Psoas muscle (tissue), 8 donors: ENCODE measurements around the gene NBPF12. TPM values are rescaled to one million over a fixed set of nuclear protein-coding genes. Genes with fewer than 3 reads are reported as not detected.
"Not testable (repeated sequence)": the region's sequence is repeated elsewhere in the genome, so short reads cannot be mapped to it uniquely, and the experiment has no call there.

ENCODE experiments used
- ATAC-seq, 4 donors: fragments of 200-7000 bp; cut with Tn5 transposase; one replicate each; pipeline ENCODE4 v1.9.1; 2020; ENCODE audit warnings: moderate library complexity in 3 of 4, mild to moderate bottlenecking in 2 of 4
- DNase-seq, 2 donors: peaks; one replicate each; pipeline ENCODE4 v3.0.0-alpha.2; 2020
- H3K27ac ChIP-seq: fragments of 200-600 bp; one replicate; pipeline ENCODE4 v1.8.0; 2022
- H3K27me3 ChIP-seq, 3 donors: fragments of 200-600 bp in 1 of 3; one replicate each; pipeline versions ENCODE4 v1.6.1 to v1.8.0; 2013 to 2022; ENCODE audit warnings: low read length in 2 of 3, mild to moderate bottlenecking in 2 of 3, moderate library complexity in 1 of 3; ENCODE audit not compliant: insufficient read depth in 3 of 3
- H3K36me3 ChIP-seq, 2 donors: fragments of 200-600 bp in 1 of 2; one replicate each; pipeline versions ENCODE4 v1.6.1 to v1.8.0; 2013 to 2022; ENCODE audit warnings: low read depth in 1 of 2, mild to moderate bottlenecking in 1 of 2, moderate library complexity in 1 of 2; ENCODE audit not compliant: insufficient read depth in 1 of 2
- H3K4me1 ChIP-seq: fragments of 200-600 bp; one replicate; pipeline ENCODE4 v1.8.0; 2022
- H3K4me3 ChIP-seq: fragments of 200-600 bp; one replicate; pipeline ENCODE4 v1.8.0; 2022; ENCODE audit warnings: mild to moderate bottlenecking
- H3K9me3 ChIP-seq: fragments of 200-600 bp; one replicate; pipeline ENCODE4 v1.8.0; 2022
- WGBS, 3 donors: extraction: QIAGEN DNeasy Blood & Tissue Kit; methylation state at CpG; one replicate each; pipeline versions ENCODE4 v1.1.6 to v1.1.7; 2013; 5-methylcytosine and 5-hydroxymethylcytosine counted together
- intact Hi-C, 2 donors: fragments of 100-400 bp; cut with DNase I; formaldehyde crosslinking; loops; one replicate each; pipeline versions ENCODE4 v1.11.0 to v1.14.2; 2022
- long read RNA-seq, 2 donors: library from polyadenylated mRNA; unstranded; transcript quantifications; one replicate each; pipeline ENCODE4 v2.0.0, GENCODE V29; 2021
- polyA plus RNA-seq, 3 donors: library from polyadenylated mRNA; stranded (reverse); fragments of 200-250 nt; gene quantifications; one replicate each; pipeline ENCODE4 v1.2.3, GENCODE V29; 2013
- total RNA-seq, 4 donors: library from RNA; stranded (reverse); fragmentation: NEBNext Ultra II Directional in 2 of 4; extraction: Animal tissue kit (Norgen Biotek cat#: 25700) in 2 of 4; gene quantifications; one replicate each; pipeline versions ENCODE4 v1.2.1 to v1.2.4, GENCODE V29; 2021 to 2023
- donor health status: healthy with polysubstance abuse.
- donor health status: DM: no; HTN: no; CAD: no; lungs with moderate emphysema.
- donor health status: Bipolar disorder and iron deficiency.
- donor health status: healthy.
- donor health status: DM: yes; HTN: yes; CAD: no.
- donor health status: DM: no; HTN: no; CAD: no.
- donor health status: DM: no; HTN: no; CAD: no.
- donor health status: DM: yes; HTN: yes; CAD: no.

The NBPF12 gene
- total RNA-seq: 1 to 10 TPM; 1.6 to 2.7 (median 2.2) TPM
- 1 to 10 TPM; 1.1 to 2.7 (median 2.0) TPM for polyA plus RNA-seq
- long read RNA-seq, donor 1, partial matches to known transcripts: 1 of 1 reads
- long read RNA-seq, donor 1, other reads (novel, unspliced or antisense): 0 of 1 reads
- long read RNA-seq, donor 2, partial matches to known transcripts: 1 of 7 reads
- long read RNA-seq, donor 2, other reads (novel, unspliced or antisense): 6 of 7 reads

- Histone ChIP-seq H3K27ac (peak within 1 kb of the TSS; percentile 86), H3K4me3 (peak within 1 kb of the TSS; percentile 92)
- peak; percentile 80 to 88 for DNase-seq
- ATAC-seq: peak; percentile 97 to 99 (median 99)
- intact Hi-C loops, H3K27me3 ChIP-seq, H3K36me3 ChIP-seq, H3K4me1 ChIP-seq, H3K9me3 ChIP-seq: not testable (repeated sequence)
- WGBS, 3 donors: 0% methylated on average over 36 to 55 of the region's 61 CpGs
These were observed at the start of gene NBPF12 for GRCh38 chr1:146938242-146938902. TSS of gene NBPF12 (plus strand) at chr1:146938324. CDS start at chr1:146960144, 21,820 bp downstream.

GRCh38 chr1:146891355-146891754 is 46.8 kb upstream of the NBPF12 start:
- H3K27me3 ChIP-seq, H3K4me1 ChIP-seq, H3K4me3 ChIP-seq, H3K27ac ChIP-seq, H3K9me3 ChIP-seq, intact Hi-C loops, H3K36me3 ChIP-seq, DNase-seq, ATAC-seq: not testable (repeated sequence)
- 75 to 90% (median 79%) methylated on average over 1 to 2 of the region's 4 CpGs for WGBS, 3 donors

- 81 to 87% (median 84%) methylated on average over 2 of the region's 3 CpGs for WGBS, 3 donors
- ATAC-seq, H3K4me1 ChIP-seq, H3K27me3 ChIP-seq, H3K36me3 ChIP-seq, H3K9me3 ChIP-seq, H3K27ac ChIP-seq, intact Hi-C loops, DNase-seq, H3K4me3 ChIP-seq: not testable (repeated sequence)
These were observed 45.8 kb upstream of the NBPF12 start for GRCh38 chr1:146892331-146892730.

GRCh38 chr1:146907565-146908261 is 30.4 kb upstream of the NBPF12 start:
- 57 to 72% (median 65%) methylated on average over 4 to 7 of the region's 8 CpGs for WGBS, 3 donors
- H3K4me3 ChIP-seq, ATAC-seq, H3K4me1 ChIP-seq, DNase-seq, H3K27me3 ChIP-seq, H3K9me3 ChIP-seq, H3K36me3 ChIP-seq, intact Hi-C loops, H3K27ac ChIP-seq: not testable (repeated sequence)

GRCh38 chr1:146912975-146913374 is 25.1 kb upstream of the NBPF12 start:
- 25 to 33% (median 31%) methylated on average over 3 of the region's 3 CpGs for WGBS, 3 donors
- H3K27ac ChIP-seq, H3K4me3 ChIP-seq, DNase-seq, H3K36me3 ChIP-seq, H3K4me1 ChIP-seq, intact Hi-C loops, ATAC-seq, H3K9me3 ChIP-seq, H3K27me3 ChIP-seq: not testable (repeated sequence)

GRCh38 chr1:146920811-146921210 is 17.3 kb upstream of the NBPF12 start:
- H3K27me3 ChIP-seq, DNase-seq, H3K4me3 ChIP-seq, H3K27ac ChIP-seq, intact Hi-C loops, H3K36me3 ChIP-seq, H3K4me1 ChIP-seq, H3K9me3 ChIP-seq, ATAC-seq: not testable (repeated sequence)

GRCh38 chr1:146922614-146923013 is 15.5 kb upstream of the NBPF12 start:
- H3K36me3 ChIP-seq, H3K27ac ChIP-seq, DNase-seq, H3K9me3 ChIP-seq, ATAC-seq, H3K4me1 ChIP-seq, intact Hi-C loops, H3K4me3 ChIP-seq, H3K27me3 ChIP-seq: not testable (repeated sequence)
- WGBS, 3 donors: 68 to 88% (median 71%) methylated on average over 1 of the region's 1 CpG

GRCh38 chr1:146924106-146924505 is 14.0 kb upstream of the NBPF12 start:
- WGBS, 3 donors: 29 to 41% (median 29%) methylated on average over 2 of the region's 2 CpGs
- H3K27ac ChIP-seq, DNase-seq, intact Hi-C loops, H3K4me3 ChIP-seq, H3K27me3 ChIP-seq, H3K9me3 ChIP-seq, ATAC-seq, H3K36me3 ChIP-seq, H3K4me1 ChIP-seq: not testable (repeated sequence)

GRCh38 chr1:146926413-146926812 is 11.7 kb upstream of the NBPF12 start:
- H3K27ac ChIP-seq, H3K4me3 ChIP-seq, H3K27me3 ChIP-seq, H3K36me3 ChIP-seq, ATAC-seq, intact Hi-C loops, H3K4me1 ChIP-seq, H3K9me3 ChIP-seq, DNase-seq: not testable (repeated sequence)
- WGBS, 3 donors: 86% methylated on average over 2 of the region's 2 CpGs

GRCh38 chr1:146930225-146930624 is 7.9 kb upstream of the NBPF12 start:
- DNase-seq, H3K27ac ChIP-seq, H3K4me1 ChIP-seq, intact Hi-C loops, ATAC-seq, H3K4me3 ChIP-seq, H3K36me3 ChIP-seq, H3K9me3 ChIP-seq, H3K27me3 ChIP-seq: not testable (repeated sequence)
- 83 to 88% (median 85%) methylated on average over 1 of the region's 1 CpG for WGBS, 3 donors
